Ishikawa (cell line): ENCODE data around the gene ZNF550.

Experiments used
- CEBPB ChIP-seq: IDR thresholded peaks from 2 replicates; pipeline ENCODE4 v1.6.1; 2012
- CREB1 ChIP-seq: IDR thresholded peaks from 2 replicates; pipeline ENCODE4 v1.6.1; 2012; ENCODE audit warnings: low read depth
- EGR1 ChIP-seq: IDR thresholded peaks from 2 replicates; pipeline ENCODE4 v1.6.1; 2012
- EP300 ChIP-seq: IDR thresholded peaks from 2 replicates; pipeline ENCODE4 v1.6.1; 2012; ENCODE audit warnings: borderline replicate concordance
- FOXM1 ChIP-seq: IDR thresholded peaks from 2 replicates; pipeline ENCODE4 v1.6.1; 2012; ENCODE audit warnings: low read depth, borderline replicate concordance
- MAX ChIP-seq: IDR thresholded peaks from 2 replicates; pipeline ENCODE4 v1.6.1; 2012
- NFIC ChIP-seq: IDR thresholded peaks from 2 replicates; pipeline ENCODE4 v1.6.1; 2012
- RAD21 ChIP-seq: IDR thresholded peaks from 2 replicates; pipeline ENCODE4 v1.6.1; 2012; ENCODE audit warnings: low read depth
- REST ChIP-seq: IDR thresholded peaks from 2 replicates; pipeline ENCODE4 v1.6.1; 2012; ENCODE audit warnings: low read depth, mild to moderate bottlenecking
- TAF1 ChIP-seq: IDR thresholded peaks from 2 replicates; pipeline ENCODE4 v1.6.1; 2012; ENCODE audit warnings: low read depth, mild to moderate bottlenecking
- TCF12 ChIP-seq: IDR thresholded peaks from 2 replicates; pipeline ENCODE4 v1.6.1; 2012; ENCODE audit warnings: low read depth
- TEAD4 ChIP-seq: IDR thresholded peaks from 2 replicates; pipeline ENCODE4 v1.6.1; 2012
- USF1 ChIP-seq: IDR thresholded peaks from 2 replicates; pipeline ENCODE4 v1.6.1; 2012
- YY1 ChIP-seq: IDR thresholded peaks from 2 replicates; pipeline ENCODE4 v1.6.1; 2012; ENCODE audit warnings: low read depth
- ZBTB7A ChIP-seq: IDR thresholded peaks from 2 replicates; pipeline ENCODE4 v1.6.1; 2012; ENCODE audit warnings: low read depth

Gene ZNF550

GRCh38 chr19:57559404-57560025 is at the start of gene ZNF550:
Gene ZNF550 (minus strand): TSS chr19:57559863. CDS start chr19:57559682, 181 bp downstream.
- peak; percentile 80 for TF ChIP-seq MAX
- TF ChIP-seq YY1 = 0 out of 2 replicates have a peak, but pooled peaks have one; percentile 42
- no peak for TF ChIP-seq NFIC
- peak; percentile 47; the same call in 1 of the 2 replicates for TF ChIP-seq TAF1
- no peak for TF ChIP-seq TCF12
- TF ChIP-seq CREB1 = peak; percentile 66

GRCh38 chr19:57606931-57607330 is 47.3 kb upstream of the ZNF550 start:
- TF ChIP-seq NFIC (no peak), FOXM1 (no peak), ZBTB7A (no peak), TAF1 (no peak), CREB1 (no peak)

- TF ChIP-seq NFIC (peak; percentile 100), YY1 (0 out of 2 replicates have a peak, but pooled peaks have one; percentile 31), TEAD4 (no peak), TCF12 (peak; percentile 43; the same call in 1 of the 2 replicates)
These were observed 40.2 kb upstream of the ZNF550 start, which contains the start of gene ZNF530 for GRCh38 chr19:57599761-57600383. Gene ZNF530 (plus strand): TSS chr19:57599885. CDS start chr19:57604346, 4,461 bp downstream.

- no peak for TF ChIP-seq ZBTB7A
- no peak for TF ChIP-seq RAD21
- TF ChIP-seq CEBPB = no peak
- no peak for TF ChIP-seq EP300
- TF ChIP-seq USF1 = no peak
- TF ChIP-seq FOXM1 = no peak
- no peak for TF ChIP-seq TCF12
- no peak for TF ChIP-seq CREB1
- TF ChIP-seq REST = no peak
- TF ChIP-seq YY1 = no peak
These were observed 39.7 kb upstream of the ZNF550 start for GRCh38 chr19:57599377-57599760.

GRCh38 chr19:57587529-57587928 is 27.9 kb upstream of the ZNF550 start:
- TF ChIP-seq EGR1 = no peak
- TF ChIP-seq CREB1 = no peak
- TF ChIP-seq MAX = no peak
- TF ChIP-seq TEAD4 = no peak
- TF ChIP-seq YY1 = no peak
- TF ChIP-seq TCF12 = no peak
- no peak for TF ChIP-seq ZBTB7A
- TF ChIP-seq TAF1 = no peak
- no peak for TF ChIP-seq REST
- no peak for TF ChIP-seq FOXM1
- TF ChIP-seq RAD21 = no peak
- no peak for TF ChIP-seq NFIC
- TF ChIP-seq CEBPB = no peak
- no peak for TF ChIP-seq EP300
- TF ChIP-seq USF1 = no peak

- TF ChIP-seq REST (no peak), TAF1 (no peak), EGR1 (no peak), TCF12 (no peak), RAD21 (no peak), TEAD4 (no peak), ZBTB7A (no peak), YY1 (no peak), CEBPB (no peak), EP300 (no peak), FOXM1 (no peak), USF1 (no peak), MAX (no peak), NFIC (no peak), CREB1 (no peak)
These were observed 24.1 kb upstream of the ZNF550 start, which contains the start of gene ZIK1 for GRCh38 chr19:57583521-57584416. Gene ZIK1 (plus strand): TSS chr19:57584145. CDS start chr19:57584357, 212 bp downstream.
